Keratinocyte (primary cell): ENCODE results near the gene ELF5. TPM values are rescaled to one million over a fixed set of nuclear protein-coding genes. Genes with fewer than 3 reads are reported as not detected.

Experiments
- DNase-seq: peaks from one replicate; pipeline ENCODE4 v3.0.0-alpha.2; 2011; ENCODE audit warnings: low read depth, missing footprints, low spot score
- FAIRE-seq: peaks from 2 replicates; lab custom pipeline; 2011; peaks lifted over from hg19 to GRCh38; lab: Jason Lieb, UNC
- H2AFZ ChIP-seq: 2 replicates; pipeline ENCODE4 v1.6.0; 2012; ENCODE audit warnings: low read length, control low read depth, inconsistent platforms; ENCODE audit not compliant: control insufficient read depth
- H3K27ac ChIP-seq: 2 replicates; pipeline ENCODE4 v1.5.1; 2011; ENCODE audit warnings: low read length; ENCODE audit not compliant: control insufficient read depth, insufficient read depth
- H3K27me3 ChIP-seq: 3 replicates; pipeline ENCODE4 v1.6.0; 2011; ENCODE audit warnings: low read length; ENCODE audit not compliant: control insufficient read depth, insufficient read depth; ENCODE audit errors: extremely low read depth
- H3K36me3 ChIP-seq, 2 experiments: 2 replicates in 1 of 2; 3 replicates in 1 of 2; pipeline ENCODE4 v1.5.1; 2011; ENCODE audit warnings: low read length in 2 of 2, mild to moderate bottlenecking in 1 of 2; ENCODE audit not compliant: control insufficient read depth in 2 of 2, insufficient read depth in 2 of 2; ENCODE audit errors: extremely low read depth in 1 of 2
- H3K4me1 ChIP-seq: 3 replicates; pipeline ENCODE4 v1.5.1; 2011; ENCODE audit warnings: low read length; ENCODE audit not compliant: control insufficient read depth, insufficient read depth; ENCODE audit errors: extremely low read depth
- H3K4me2 ChIP-seq: 3 replicates; pipeline ENCODE4 v1.6.0; 2011; ENCODE audit warnings: low read depth, low read length; ENCODE audit not compliant: control insufficient read depth, insufficient read depth; ENCODE audit errors: extremely low read depth
- H3K4me3 ChIP-seq, 3 experiments: fragments of 200-600 bp in 1 of 3; sonication (generic) in 1 of 3; 2 replicates in 2 of 3; 3 replicates in 1 of 3; pipeline ENCODE4 v1.5.1; 2011 to 2016; ENCODE audit warnings: low read length in 3 of 3, mild to moderate bottlenecking in 3 of 3, control low read depth in 2 of 3, inconsistent platforms in 1 of 3, low read depth in 1 of 3, mixed read lengths in 1 of 3, mixed run types in 1 of 3, moderate library complexity in 1 of 3; ENCODE audit not compliant: control insufficient read depth in 2 of 3, insufficient read depth in 2 of 3; ENCODE audit errors: extremely low read depth in 1 of 3
- H3K79me2 ChIP-seq: 2 replicates; pipeline ENCODE4 v1.6.0; 2012; ENCODE audit warnings: low read length; ENCODE audit not compliant: control insufficient read depth, insufficient read depth
- H3K9ac ChIP-seq: 3 replicates; pipeline ENCODE4 v1.6.0; 2011; ENCODE audit warnings: low read length; ENCODE audit not compliant: control insufficient read depth, insufficient read depth; ENCODE audit errors: extremely low read depth
- H3K9me1 ChIP-seq: 3 replicates; pipeline ENCODE4 v1.6.0; 2011; ENCODE audit warnings: low read length; ENCODE audit not compliant: control insufficient read depth, insufficient read depth; ENCODE audit errors: extremely low read depth
- H3K9me3 ChIP-seq: 2 replicates; pipeline ENCODE4 v1.5.1; 2012; ENCODE audit warnings: low read depth, low read length; ENCODE audit not compliant: control insufficient read depth
- H4K20me1 ChIP-seq: 3 replicates; pipeline ENCODE4 v1.6.0; 2011; ENCODE audit warnings: low read length; ENCODE audit not compliant: control insufficient read depth, insufficient read depth; ENCODE audit errors: extremely low read depth
- EZH2 ChIP-seq: IDR thresholded peaks from one replicate; pipeline ENCODE4 v1.6.1; 2012; ENCODE audit warnings: inconsistent platforms, mild to moderate bottlenecking, low read length, moderate library complexity
- dilution Hi-C: fragments of 300-500 bp; cut with MboI; formaldehyde crosslinking; loops from one replicate; pipeline ENCODE4 v1.7.0; 2020; ENCODE audit warnings: low sequenced_read_pairs; ENCODE audit not compliant: extremely low pct_ligation_motif_present
- polyA plus RNA-seq, 5 experiments: library from polyadenylated mRNA; depleted of rRNA in 3 of 5; stranded (reverse) in 3 of 5; stranded (forward) in 1 of 5; unstranded in 1 of 5; fragments of >200 nt; gene quantifications; 1 replicate in 1 of 5; 2 replicates in 3 of 5; 3 replicates in 1 of 5; pipeline versions ENCODE4 v1.2.1 to v1.2.3, GENCODE V29; 2011 to 2012; ENCODE audit warnings: missing spikeins in 2 of 5, low read depth in 1 of 5, low replicate concordance in 1 of 5
- TF ChIP-seq, protein P1 (sequence below), 3 experiments: IDR thresholded peaks in 1 of 3; conservative IDR thresholded peaks in 1 of 3; optimal IDR thresholded peaks in 1 of 3; 2 replicates in 2 of 3; 3 replicates in 1 of 3; pipeline versions ENCODE3 to v1.5.1; 2011; ENCODE audit warnings: low read length in 3 of 3, mild to moderate bottlenecking in 3 of 3, moderate library complexity in 2 of 3, control low read depth in 1 of 3, inconsistent platforms in 1 of 3; ENCODE audit not compliant: insufficient read depth in 2 of 3; ENCODE audit errors: extremely low read depth in 1 of 3

ELF5 gene
- polyA plus RNA-seq, 1 donor (not counting 4 experiments of a cell fraction or from before 2014, with no cell fraction given): not detected

DNA sequence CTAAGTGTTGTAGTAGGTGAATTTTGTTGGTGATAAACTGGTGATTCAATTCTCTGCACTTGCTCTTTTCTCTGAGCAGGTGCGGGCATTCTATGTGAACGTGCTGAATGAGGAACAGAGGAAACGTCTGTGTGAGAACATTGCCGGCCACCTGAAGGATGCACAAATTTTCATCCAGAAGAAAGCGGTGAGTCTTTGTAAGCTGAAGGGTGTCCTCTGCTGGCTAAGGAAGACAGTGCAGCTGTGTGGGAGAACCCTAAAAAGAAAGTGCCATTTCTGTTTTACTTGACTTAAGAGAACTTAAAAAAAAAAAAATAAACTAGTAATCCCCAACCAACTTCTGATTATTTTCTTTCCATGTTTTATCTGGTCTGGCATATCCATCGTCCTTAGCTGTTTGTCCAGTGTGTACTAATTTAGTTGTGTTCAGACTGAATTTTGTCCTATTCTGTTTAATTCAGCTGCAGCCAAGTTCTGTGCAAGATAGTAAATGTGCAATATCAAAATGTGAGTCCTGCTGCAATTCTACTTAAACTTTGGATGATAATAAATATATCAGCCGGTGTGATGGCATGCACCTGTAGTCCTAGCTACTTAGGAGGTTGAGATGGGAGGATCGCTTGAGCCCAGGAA, 45.3 kb downstream of the ELF5 start:
- Histone ChIP-seq H3K4me1 (no peaks in the 10 kb centered on the region), H3K9me1 (no peaks in the 10 kb centered on the region), H2AFZ (no peak overlapping the region), H3K9me3 (no peaks in the 10 kb centered on the region), H3K9ac (no peak overlapping the region), H3K36me3 (peaks cover 12 to 33% of the 10 kb centered on the region in 2 experiments), H3K27ac (no peak overlapping the region), H3K4me2 (no peak overlapping the region), H4K20me1 (no peaks in the 10 kb centered on the region), H3K4me3 (no peak overlapping the region), H3K79me2 (no peaks in the 10 kb centered on the region), H3K27me3 (no peaks in the 10 kb centered on the region)
- dilution Hi-C loops: no loop called here
- no peak for DNase-seq
- no peak for TF ChIP-seq EZH2
- TF ChIP-seq, protein P1, sequence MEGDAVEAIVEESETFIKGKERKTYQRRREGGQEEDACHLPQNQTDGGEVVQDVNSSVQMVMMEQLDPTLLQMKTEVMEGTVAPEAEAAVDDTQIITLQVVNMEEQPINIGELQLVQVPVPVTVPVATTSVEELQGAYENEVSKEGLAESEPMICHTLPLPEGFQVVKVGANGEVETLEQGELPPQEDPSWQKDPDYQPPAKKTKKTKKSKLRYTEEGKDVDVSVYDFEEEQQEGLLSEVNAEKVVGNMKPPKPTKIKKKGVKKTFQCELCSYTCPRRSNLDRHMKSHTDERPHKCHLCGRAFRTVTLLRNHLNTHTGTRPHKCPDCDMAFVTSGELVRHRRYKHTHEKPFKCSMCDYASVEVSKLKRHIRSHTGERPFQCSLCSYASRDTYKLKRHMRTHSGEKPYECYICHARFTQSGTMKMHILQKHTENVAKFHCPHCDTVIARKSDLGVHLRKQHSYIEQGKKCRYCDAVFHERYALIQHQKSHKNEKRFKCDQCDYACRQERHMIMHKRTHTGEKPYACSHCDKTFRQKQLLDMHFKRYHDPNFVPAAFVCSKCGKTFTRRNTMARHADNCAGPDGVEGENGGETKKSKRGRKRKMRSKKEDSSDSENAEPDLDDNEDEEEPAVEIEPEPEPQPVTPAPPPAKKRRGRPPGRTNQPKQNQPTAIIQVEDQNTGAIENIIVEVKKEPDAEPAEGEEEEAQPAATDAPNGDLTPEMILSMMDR (optimal IDR thresholded peaks at IDR 0.05 in 1 of 3, IDR thresholded peaks at IDR 0.05 in 1 of 3, conservative IDR thresholded peaks at IDR 0.05 in 1 of 3; ENCODE audit: extremely low read depth in 1 of 3, insufficient read depth in 2 of 3, low read length in 3 of 3): peak; percentile 77 to 84 (median 83)
- no peak for FAIRE-seq

- FAIRE-seq (no peak), DNase-seq (no peak)
- dilution Hi-C loops: no loop called here
- H3K36me3 ChIP-seq: peaks cover 12 to 31% of the 10 kb centered on the region in 2 experiments
- no peaks in the 10 kb centered on the region for H4K20me1 ChIP-seq
- no peak overlapping the region for H2AFZ ChIP-seq
- no peak overlapping the region for H3K27ac ChIP-seq
- no peaks in the 10 kb centered on the region for H3K9me3 ChIP-seq
- no peak overlapping the region for H3K4me2 ChIP-seq
- TF ChIP-seq, protein P1 (optimal IDR thresholded peaks at IDR 0.05 in 1 of 3, IDR thresholded peaks at IDR 0.05 in 1 of 3, conservative IDR thresholded peaks at IDR 0.05 in 1 of 3; ENCODE audit: extremely low read depth in 1 of 3, insufficient read depth in 2 of 3, low read length in 3 of 3): no peak
- TF ChIP-seq EZH2: no peak
- H3K79me2 ChIP-seq: no peaks in the 10 kb centered on the region
- no peak overlapping the region for H3K4me3 ChIP-seq
- no peaks in the 10 kb centered on the region for H3K9me1 ChIP-seq
- H3K27me3 ChIP-seq: no peaks in the 10 kb centered on the region
- no peak overlapping the region for H3K9ac ChIP-seq
- no peaks in the 10 kb centered on the region for H3K4me1 ChIP-seq
These were observed 46.6 kb downstream of the ELF5 start for GRCh38 chr11:34466802-34467488.
